ENCODE results near the gene DUS1L.

DUS1L gene

DNA sequence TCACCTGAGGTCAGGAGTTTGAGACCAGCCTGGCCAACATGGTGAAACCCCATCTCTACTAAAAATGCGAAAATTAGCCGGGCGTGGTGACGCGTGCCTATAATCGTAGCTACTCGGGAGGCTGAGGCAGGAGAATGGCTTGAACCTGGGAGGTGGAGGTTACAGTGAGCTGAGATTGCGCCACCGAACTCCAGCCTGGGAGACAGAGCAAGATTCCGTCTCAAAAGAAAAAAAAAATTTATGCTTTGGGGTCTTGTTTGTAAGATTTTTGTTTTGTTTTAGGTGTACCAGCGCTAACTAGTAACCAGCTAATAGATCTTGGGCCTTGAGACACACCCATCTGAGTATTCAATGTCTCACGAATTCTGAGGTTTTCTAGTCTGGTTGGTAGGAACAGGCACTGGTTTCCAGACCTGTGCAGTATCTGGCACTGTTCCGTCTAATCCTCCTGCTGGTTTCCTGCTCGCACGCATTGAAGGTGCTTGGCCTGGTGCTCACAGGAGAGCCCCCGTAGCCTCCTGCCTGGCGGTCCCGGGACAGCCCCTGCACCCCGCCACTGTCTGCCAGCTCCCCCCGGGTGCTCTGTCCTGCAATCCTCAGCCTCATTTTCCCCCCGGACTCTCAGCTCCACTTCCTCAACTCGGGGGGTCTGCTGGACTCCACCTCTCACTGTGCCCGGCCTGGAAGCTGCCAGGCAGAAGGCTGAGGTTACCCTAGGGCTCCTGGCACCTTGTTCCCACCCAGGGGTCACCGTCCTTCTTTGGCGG lies 10.6 kb upstream of the DUS1L start:
- no peak for DNase-seq

DNA sequence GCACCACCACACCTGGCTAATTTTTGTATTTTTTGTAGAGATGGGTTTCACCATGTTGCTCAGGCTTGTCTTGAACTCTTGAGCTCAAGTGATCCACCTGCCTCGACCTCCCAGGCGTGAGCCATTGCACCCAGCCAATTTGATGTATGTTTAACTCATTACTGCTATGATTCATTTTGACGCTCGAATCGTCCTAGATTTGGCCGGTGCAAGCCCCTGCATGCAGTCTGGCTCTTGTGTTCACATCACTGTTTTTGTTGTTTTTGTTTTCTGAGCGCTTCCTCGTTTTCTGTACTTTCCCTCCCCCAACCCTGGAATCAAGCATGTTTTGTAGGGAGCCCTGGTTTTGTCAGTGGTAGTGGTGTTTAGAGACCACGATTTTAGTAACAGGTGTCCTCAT lies 7.8 kb upstream of the DUS1L start:
- no peak for DNase-seq

DNA sequence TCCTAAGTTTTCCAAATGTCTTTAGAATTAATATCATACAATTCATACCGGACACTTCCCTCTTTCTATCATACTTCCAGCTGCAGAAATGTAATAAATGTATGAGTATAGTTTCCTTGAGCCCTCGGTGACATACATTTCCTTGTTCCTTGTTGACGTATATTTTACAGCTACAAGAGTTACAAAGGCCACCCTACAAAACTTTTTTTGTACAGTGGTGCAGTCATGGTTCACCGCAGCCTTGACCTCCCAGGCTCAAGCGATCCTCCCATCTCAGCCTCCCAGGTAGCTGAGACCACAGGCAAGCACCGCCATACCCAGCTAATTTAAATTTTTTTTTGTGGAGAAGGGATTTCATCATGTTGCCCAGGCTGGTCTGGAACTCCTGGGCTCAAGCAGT lies 7.2 kb upstream of the DUS1L start:
- DNase-seq, result no peak

DNA sequence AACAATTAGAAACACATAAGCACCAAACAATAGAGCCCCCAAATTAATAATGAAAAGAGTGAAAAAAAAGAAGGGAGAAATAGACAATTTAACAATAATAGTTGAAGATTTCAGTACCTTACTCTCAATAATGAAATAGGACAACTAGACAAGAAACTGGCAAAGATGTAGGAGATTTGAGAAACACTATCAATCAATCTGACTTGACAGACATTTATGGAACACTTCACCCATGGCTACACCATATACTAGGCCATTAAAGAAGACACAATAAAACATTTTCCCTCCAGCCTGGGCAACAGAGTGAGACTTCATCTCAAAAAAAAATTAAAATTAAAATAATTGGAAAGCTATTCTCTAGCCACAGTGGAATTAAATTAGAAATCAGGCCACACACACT lies 5.0 kb upstream of the DUS1L start:
- DNase-seq, result no peak

DNA sequence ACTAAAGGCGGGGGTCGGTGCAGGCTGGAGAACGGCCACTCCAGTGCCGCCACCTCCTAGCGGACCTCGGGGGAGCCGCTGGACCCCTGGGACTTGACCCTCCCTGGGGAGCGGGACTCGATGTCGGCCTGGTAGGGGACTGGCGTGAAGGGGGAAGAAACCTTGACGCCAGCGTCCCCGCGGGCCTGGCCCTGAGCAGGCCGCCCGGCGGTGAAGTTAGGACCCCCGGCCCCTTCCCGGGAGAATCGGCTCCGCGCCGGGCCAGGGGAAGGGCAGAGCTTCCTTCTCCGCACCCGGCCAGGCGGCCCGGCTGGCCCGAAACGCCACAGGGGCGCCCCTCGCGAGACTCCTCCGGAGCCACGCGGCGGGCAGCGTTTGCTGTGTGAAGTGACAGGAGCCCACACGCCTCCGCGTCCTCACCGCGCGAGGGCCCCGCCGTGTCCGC lies 389 bp downstream of the DUS1L start:
- no peak for DNase-seq

DNA sequence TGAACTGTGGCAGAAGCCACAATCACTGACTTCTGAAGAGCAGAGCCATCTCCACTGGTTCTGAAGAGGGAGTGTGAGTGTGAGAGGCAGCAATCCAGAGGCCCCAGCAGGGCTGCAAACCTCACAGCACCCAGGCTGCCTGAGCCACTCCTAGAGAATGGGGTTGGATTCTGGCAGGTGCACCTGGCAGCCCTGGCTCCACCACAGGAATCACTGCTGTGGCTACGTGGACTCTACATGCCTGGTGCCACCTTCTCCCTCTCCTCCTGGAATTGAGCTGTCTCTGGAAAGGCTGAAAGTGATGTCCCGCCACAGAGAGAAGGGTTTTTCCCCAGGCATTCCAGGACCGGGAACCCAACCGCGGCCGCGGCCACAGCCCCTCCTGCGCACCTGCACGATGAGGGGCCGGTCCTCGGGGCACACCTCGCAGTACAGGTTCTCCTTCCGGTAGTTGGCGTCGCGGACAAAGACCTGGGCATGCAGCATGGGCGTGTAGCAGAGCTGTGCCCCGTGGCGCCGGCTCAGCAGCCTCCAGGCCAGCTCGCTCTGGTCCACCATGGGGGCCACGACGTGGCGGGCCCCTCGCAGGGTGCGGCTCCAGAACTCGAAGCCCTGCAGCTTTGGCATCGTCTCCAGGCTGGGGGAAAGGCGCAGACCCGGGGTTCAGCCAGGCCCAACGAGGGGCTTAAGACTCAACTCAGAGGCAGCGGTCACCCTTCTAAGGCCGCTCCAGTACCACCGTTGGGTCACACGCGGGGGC lies 991 bp downstream of the DUS1L start:
- peak; percentile 8 for DNase-seq

DNA sequence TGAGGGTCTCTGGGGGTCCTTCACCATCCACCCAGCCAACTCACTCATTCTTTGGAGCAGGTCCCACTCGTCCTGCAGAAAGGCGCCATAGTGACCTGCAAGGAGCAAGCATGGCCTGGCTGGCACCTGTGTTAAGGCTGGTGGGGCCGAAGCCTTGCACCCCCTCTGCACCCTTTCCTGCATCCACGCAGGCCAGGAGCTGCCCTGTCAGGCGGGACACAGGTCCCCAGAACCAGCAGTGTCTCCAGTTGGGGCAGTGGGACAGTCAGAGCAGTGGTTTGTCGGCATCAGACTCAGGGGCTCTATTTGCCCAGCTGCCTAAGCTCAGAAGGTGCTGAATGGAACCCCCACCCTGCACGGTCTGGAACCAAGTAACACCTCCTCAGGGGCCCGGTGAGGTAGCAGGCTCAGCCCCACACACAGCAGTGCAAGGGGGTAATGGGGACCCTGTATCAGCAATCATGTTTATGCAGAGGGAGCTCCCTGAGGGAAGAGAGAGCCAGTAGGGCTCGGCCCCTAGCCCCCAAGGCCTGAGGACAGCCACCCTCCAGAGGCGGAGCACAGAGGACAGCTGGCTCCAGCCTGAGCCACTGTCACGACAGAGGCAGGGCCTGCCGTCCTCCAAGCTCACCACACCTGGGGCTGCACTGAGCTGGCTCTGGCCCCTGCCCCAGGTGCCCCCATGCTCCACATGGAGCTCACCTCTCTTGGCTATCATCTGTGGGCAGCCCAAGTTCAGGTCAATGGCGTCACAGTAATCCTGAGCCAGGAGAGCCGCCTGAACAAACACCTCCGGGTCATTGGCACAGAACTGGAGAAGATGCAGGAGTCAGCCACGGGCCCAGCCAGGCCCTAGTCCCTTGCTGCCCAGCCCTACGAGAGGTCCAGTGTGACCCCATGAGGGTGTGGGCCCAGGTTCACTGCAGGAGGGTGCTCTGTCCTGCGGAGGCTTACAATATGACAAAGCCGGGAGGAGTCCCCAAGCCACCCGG lies 1.9 kb downstream of the DUS1L start:
- DNase-seq, result no peak

DNA sequence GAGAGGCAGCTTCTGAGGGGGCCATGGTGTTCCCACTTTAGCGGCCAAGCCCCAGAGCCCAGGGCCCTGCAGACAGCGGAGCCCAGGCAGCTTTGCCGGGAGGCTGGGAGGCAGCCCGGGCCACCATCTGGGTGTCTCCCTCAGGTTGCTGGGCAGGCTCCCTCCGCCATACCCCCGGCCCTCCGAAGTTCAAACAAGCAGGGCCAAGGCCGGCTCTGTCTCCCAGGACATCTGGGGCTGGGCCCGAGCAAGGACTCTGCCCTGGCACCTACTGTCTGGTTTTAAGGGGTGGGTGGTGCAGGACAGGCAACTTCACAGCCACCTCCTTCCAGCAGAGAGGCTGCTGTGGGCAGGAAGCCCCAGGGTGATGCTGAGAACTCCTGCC lies 2.6 kb downstream of the DUS1L start:
- no peak for DNase-seq

DNA sequence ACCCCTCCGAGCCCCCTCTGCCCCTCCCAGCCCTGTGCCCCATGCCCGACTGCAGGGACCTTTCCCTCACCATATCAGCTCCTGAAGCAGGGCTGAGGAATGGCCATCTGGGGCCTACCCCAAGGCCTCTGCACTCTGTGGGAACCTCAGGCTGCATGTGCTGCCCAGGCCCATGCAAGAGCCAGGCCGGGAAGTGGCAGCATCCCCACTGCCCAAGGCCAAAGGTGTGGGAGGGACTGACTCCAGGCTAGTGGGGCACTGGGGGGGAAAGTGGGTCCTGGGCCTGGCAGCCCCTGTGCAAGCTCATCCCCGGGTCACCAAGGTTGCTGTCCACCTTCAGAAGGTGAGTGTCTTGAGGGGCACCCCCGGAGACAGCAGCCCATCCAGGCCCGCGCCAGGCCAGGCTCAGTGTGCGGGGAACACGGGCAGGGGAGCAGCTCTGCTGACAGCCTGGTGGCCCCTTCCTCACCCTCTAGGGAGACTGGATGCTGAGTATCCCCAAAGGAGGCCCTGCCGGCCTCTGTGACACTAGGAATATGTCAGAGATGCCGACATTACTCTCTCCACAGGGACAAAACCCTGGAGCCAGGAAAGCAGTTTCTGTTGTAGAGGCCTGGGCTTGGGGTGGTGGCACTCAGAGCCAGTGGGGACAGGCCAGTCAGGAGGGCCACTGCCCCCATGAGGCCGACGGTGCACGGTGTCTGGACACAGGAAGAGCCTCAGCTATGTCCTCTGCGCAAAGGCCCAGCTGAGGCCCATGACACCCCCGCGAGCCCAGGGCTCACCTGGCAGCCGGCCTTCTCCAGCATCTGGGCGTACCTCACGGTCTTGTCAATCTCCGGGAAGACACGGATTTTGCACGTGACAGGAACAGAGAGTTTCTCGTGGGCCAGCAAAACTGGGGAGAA lies 3.3 kb downstream of the DUS1L start:
- DNase-seq, result no peak

DNA sequence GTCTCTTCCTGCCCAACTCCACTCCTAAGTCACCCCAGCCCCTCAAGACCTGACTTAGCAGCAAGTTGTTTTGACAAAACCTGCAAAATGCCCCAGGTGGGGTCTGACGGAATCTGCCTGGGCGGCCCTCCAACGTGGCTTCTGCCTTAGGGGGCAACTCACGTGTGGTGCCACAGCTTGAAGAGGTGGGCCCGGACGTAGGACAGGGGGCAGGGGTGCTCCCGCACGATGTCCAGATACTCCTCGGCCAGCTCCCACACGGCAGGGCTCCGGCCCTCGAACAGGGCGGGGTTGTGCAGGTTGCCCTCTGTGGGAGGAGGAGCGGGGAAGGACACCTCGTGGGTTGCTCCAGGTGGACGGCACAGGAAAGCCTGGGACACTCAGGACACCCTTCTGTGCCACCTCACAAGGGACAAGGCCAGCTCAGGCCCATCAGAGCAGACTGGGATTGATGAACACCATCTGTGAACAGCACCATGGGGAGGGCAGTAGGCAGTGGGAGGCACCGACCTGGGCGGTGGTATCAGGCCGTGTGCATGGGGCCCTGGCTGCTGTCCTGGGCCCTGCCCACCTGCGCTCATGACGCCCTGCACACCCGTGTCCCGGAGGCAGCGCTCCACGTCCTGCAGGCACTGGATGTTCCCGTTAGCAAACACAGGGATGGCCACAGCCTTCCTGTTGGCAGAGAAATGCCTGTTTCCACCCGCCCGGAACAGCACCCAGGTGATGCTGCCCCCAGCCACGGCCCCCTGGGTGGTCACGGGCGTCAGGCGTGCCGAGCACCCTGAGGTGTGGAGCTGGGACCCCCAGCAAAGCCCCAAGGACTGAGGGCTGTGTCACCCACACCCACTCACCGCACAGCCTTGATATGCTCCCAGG lies 4.3 kb downstream of the DUS1L start:
- no peak for DNase-seq

DNA sequence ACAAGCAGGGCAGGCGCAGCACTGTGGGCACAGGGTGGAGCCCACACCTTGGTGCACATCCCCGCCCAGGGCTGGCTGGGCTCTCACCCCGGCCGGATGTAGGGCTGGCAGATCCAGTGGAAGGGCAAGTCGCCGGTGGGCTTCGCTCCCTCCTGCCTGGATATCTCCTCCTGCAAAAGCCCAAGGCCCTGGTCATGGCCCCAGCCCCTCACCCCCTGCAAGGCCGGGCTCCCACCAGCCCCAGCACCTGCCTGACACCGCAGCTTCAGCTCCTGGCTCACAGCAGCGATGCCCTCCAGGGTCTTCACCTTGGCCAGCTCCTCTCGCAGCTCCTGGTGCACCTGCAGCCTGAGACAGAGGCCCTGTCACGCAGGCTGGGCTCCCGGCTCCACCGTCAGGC lies 5.0 kb downstream of the DUS1L start:
- DNase-seq, result no peak

DNA sequence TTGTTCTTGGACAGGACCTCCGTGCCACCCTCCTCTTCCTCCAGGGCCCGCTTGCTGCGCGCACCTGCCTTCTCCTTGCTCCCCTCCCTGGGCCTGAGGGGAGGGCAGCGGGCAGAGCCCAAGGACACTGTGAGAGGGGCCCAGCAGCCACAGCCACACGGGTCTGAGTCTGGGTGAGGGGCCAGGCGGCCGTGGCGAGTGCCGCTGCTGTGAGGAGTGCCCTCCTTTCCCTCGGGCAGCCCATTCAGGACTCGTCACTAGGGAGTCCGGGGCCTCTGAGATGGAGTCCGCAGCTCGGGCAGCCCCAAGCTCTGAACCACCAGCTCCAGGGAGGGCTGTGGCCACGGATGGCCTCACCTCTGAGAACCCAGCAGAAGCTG lies 5.6 kb downstream of the DUS1L start:
- DNase-seq, result no peak

DNA sequence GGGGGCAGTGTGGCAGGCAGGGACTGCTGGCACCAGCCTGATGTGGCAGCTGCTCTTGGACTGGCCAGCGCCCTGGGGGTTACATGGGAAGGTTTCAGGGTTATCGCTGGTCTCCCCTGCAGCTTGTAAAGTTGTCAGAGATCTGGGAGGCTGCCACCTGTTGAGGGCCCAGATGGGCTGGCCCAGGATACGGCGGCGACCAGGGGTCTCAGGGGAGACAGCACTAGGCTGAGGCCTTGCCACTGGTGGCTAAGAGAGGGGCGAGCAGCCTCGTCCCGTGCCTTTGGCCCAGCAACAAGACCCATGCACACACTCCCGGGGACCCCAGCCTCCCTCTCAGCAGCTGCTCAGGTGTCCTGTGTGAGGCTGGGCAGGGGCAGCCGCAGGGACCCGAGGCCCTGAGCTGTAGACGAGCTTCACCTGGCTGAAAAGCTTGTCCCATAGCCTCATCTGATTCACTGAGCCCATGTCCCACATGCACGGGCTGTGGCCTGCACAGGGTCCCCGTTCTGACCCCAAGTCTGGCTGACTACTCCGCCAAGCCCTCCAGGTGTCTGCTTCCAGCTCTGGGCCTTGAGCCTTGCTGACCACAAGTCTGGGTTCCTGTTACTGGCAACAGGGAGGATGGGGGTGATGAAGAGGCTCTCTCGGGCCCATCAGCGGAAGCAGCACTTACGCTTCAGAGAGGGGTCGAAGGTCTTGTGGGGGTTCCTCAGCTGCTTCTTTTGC lies 6.2 kb downstream of the DUS1L start:
- no peak for DNase-seq

DNA sequence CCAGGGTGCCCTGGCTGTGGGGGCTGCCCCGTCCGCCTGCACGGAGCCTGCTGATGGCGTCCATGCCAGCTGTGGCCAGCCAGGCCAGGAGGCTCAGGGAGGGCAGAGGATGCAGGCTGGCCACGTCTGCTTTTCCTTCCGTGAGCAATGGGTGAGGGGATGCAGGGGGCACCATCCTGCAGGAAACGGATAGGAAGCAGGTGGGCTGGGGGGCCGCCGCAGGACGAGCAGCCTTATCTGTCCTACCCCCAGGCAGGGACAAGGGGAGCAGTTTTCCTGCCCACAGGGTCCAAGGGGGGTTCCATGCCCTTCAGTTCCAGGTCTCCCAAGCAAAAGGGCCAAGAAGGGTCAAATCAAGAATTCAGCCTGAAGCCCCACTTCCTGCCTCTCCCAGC lies 6.8 kb downstream of the DUS1L start:
- DNase-seq, result no peak

DNA sequence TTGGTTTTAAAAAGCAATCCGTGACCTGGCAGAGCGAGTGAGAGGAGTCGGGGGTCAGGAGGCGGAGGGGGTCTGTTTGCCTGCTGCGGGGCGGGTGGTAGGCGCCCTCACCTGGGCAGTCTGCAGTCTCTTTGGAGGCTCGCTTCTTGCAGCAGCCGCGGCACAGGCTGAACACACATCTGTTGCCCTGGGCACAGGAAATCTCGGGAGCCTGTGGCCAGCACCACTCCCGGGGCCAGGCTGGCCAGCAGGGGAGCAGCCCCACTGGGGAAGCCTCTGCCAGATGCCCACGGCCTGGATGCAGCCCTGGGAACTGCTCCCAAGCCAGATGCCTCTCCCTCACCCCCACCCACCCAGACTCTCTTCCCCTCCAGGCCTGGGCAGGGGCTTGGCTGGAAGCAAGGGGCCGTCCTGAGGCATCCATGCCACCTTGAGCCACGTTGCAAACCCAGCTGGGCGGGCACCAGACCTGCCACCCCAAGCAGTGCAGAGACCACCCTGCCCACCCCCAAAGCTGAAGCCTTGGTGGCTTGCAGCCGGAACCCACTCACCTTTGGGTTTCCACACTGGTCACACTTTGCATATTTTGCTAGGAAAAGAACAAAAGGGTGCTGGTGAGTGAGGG lies 7.3 kb downstream of the DUS1L start:
- no peak for DNase-seq

DNA sequence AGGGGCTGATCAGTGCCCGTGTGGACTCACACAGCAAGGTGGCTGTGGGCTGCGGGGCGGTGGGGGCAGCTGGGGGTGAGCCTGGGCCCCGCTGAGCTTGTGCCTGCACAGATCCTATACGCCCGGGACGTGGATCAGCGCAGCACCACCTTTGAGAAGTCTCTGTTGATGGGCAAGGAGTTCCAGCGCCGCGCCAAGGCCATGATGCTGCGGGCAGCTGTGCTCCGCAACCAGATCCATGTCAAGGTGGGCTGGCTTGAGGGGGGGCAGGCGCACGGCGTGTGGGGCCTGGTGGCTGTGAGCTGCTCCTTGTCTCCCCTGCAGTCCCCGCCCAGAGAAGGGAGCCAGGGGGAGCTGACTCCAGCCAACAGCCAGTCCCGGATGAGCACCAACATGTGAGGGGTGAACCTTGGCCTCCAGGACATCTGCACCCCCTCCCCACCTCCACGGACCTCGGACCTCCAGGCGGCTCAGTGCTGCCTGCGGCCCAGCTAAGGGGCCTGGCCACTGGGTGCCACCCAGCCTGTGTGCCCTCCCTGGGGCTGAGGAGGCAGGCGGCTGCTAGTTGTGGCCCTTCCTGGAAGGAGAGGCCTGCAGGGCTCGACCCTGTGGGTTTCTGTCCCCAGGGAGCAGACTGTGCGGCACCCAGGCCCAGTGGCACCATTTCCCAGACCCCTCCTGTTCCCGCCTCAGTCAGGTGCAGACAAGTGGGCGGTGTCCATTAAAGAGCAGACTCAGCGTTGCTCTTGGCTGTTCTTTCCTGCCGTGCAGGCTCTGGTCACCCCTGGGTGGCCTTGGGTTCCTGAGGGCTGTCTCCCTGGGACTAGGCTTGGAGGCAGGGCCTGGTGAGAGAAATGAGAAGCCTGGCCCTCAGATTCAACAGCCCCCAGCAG lies 8.6 kb downstream of the DUS1L start:
- no peak for DNase-seq

DNA sequence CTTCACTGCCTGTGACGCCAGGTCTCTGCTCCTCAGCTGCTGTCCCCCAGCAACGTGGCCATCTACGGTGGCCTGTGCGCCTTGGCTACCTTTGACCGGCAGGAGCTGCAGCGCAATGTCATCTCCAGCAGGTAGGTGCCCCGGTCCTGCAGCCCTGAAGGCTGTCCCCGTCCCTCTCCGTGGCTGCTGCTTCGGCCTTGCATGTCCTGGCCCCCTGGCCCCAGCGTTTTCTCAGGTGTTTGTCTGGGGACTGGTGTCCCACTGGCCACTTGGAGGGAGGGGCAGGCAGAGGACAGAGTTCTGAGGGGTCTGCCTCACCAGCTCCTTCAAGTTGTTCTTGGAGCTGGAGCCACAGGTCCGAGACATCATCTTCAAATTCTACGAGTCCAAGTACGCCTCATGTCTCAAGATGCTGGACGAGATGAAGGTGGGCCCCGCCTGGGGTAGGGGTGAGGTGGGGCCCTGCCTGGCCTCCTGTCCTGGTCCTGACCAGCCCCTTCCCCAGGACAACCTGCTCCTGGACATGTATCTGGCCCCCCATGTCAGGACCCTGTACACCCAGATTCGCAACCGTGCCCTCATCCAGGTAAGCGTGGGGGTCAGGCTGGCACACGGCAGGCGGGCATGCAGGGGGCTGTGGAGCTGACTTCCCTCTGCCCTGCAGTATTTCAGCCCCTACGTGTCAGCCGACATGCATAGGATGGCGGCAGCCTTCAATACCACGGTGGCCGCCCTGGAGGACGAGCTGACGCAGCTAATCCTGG lies 9.5 kb downstream of the DUS1L start:
- no peak for DNase-seq
